ENCODE data around the gene CMIP.

DNA sequence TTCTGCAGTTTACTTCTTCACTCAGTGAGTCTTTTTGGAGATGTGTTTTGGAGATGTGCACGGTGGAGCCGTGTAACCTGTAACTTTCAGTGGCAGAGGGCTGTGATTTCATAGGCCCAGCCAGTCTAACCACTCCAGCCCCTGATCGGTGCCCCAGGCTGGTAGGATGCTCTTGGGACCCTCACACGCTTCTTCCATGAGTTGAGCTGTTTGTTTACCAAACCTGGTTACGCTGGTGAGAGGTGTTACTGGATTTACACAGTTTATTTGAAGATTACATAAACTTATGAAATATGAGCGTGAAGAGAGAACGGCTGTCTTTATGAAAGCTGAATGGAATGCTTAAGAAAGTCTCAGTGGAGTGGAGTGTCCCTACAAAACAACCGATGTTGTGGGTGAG lies 96.7 kb downstream of the CMIP start:
- TF ChIP-seq, protein P1, sequence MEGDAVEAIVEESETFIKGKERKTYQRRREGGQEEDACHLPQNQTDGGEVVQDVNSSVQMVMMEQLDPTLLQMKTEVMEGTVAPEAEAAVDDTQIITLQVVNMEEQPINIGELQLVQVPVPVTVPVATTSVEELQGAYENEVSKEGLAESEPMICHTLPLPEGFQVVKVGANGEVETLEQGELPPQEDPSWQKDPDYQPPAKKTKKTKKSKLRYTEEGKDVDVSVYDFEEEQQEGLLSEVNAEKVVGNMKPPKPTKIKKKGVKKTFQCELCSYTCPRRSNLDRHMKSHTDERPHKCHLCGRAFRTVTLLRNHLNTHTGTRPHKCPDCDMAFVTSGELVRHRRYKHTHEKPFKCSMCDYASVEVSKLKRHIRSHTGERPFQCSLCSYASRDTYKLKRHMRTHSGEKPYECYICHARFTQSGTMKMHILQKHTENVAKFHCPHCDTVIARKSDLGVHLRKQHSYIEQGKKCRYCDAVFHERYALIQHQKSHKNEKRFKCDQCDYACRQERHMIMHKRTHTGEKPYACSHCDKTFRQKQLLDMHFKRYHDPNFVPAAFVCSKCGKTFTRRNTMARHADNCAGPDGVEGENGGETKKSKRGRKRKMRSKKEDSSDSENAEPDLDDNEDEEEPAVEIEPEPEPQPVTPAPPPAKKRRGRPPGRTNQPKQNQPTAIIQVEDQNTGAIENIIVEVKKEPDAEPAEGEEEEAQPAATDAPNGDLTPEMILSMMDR (IDR thresholded peaks at IDR 0.05), result no peak
- no peak for TF ChIP-seq POLR2A (IDR thresholded peaks at IDR 0.05)
